ENCODE measurements around the gene MGMT.

Gene MGMT

DNA sequence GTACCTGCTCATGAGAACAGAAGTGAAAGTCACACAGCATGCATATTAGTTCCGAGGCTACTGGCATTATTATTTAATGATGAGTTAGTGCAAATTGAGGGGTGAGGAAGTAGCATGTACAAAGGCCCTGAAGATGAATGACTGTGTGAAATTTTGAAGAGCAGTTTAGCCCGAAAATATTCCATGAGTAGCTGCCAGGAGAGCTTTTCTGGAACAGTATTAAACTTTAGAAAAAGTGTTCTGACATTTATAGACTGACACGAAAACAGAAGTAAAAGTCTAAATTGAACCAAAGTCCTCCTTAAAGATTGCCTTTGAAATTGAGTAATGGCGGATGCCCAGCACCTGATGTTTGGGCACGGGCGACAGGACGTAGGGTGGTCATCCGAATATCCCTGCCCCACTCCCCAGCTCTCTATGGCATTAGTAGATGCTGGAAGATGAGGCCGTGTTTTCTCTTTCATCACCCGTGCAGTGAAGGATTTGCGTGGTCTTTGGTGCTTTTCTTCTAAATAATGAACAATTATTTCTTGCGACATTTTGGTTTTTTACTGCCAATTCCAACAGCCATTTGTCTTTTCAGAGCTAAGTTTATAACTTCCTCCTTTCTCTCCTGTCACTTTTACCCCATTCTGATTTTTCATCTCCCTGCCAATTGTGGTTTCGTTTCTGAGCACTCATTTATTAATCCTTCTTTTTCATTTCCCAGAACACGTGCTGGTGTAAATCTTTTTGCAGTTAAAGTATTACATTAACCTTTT is 192.6 kb downstream of the MGMT start:
- no peak for DNase-seq

DNA sequence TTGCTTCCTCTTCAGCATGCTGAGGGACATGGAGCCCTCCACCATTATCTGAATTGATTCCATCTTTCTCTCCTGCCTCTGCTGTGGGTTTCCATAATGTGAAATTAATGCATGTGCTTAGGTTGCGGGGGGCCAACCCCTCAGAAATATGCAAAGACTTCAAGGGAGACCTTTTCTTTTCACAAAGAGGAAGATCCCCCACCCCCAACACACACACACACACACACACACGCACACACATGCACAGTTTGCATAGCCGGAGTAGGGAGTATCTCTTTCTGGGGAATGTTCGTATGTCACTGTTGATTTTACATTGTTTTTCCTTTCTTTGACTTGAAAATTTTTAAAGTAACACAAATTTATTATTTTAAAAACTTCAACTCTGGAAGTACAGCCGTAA is 193.5 kb downstream of the MGMT start:
- no peak for DNase-seq

DNA sequence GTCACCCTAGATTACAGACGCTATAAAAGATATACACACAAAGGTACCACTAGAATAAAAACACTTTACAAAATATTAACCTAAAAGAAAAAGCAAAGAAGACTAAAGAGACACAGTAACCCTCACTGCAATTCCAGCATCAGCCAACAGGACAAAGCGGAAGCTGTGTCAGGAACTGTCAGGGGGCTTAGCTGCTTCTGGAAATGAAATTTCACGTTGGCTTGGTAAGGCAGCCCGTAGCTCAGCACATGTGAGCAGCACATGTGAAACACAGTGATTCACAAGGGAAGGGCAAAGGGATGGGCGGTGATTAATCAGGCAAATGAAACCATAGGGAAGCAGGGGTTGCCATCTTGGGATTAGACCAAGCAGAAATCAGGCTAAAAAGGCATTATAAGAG is 195.4 kb downstream of the MGMT start:
- no peak for DNase-seq

DNA sequence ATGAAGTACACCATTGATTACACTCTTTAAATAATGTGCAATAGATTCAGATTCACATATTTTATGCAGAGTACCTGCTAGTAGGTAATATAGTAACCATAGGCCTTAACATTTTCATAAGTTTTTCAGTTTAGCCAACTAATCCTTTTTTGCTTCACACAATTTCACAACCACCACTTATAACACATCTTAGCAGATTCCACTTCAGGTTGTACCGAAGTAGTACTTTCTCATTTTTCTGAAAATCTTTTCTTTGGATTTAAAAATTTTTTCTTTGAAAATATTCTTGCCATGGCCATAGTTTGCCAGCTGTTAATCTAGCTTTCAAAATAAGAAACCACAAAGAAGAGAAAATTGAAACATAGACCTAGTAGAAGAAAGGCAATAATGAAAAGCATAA is 203.1 kb downstream of the MGMT start:
- no peak for DNase-seq

DNA sequence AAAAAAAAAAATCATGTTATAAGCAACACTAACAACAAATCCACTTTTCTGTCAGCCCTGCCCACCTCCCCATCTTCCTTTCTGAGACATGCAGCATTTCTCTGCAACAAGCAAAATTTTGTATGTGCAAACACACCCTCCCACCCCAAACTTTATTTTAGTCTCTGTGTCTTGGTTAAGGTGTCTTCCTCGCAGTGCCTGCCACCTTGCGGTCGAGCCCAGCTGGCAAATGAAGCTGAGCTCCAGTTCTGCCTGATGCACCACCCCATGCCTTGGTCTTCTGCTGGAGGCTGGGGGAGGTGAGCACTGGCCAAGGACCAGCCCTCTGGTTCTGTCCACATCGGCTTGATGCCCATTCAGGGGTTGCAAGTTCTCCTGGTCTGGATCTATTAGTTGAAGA is 206.3 kb downstream of the MGMT start:
- no peak for DNase-seq

DNA sequence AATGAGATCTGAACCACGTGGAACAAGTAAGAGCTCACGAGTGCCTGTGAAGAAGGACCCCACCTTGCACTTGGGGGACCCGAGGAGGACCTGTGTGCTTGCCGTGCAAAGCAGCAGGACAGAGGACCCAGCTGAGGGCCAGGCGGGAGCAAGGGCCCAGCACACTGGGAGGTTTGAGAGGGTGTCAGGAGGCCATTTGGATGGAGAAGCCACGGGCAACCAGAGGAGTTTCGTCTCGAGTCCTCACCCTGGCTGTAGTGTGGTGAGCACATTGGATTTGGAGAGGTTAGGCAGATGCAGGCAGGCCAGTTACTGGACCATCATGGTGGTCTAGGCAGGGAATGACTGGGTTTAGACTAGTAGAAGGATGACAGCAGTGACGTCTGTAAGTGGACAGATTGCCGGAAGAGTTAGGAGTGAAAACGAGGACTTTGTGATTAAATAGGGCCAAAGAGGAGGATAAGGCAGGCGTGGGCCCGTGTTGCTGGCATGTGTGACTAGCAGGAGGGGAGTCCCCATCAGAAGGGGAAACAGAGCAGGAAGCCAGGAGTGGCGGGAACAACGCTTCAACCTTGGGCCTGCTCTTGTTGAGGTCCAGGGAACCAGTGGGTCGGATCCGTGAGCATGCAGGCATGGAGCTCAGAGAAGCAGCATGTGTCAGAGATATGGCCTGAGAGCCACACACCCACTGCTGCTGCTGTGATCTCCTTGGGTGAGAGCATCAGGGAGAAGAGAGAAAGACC is 208.2 kb downstream of the MGMT start:
- no peak for DNase-seq

DNA sequence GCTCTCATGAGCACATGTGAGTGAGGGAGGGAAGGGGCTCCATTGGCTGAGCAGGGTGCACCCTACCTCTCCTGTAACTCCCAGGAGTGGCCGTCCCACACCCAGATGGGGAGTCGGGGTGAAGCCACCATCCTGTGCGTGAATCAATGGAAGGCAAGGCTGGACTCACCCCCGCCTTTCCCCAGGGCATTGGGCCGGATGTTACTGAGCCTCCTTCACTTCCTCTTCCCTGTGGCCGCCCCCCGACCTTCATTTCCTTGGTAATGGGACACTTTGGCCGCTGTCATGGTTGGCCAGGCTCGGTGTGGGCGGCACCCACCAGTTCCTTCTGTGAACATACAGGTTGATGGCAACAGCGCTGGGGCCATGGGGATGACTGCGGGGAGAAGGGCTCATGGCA is 209.0 kb downstream of the MGMT start:
- DNase-seq = no peak

DNA sequence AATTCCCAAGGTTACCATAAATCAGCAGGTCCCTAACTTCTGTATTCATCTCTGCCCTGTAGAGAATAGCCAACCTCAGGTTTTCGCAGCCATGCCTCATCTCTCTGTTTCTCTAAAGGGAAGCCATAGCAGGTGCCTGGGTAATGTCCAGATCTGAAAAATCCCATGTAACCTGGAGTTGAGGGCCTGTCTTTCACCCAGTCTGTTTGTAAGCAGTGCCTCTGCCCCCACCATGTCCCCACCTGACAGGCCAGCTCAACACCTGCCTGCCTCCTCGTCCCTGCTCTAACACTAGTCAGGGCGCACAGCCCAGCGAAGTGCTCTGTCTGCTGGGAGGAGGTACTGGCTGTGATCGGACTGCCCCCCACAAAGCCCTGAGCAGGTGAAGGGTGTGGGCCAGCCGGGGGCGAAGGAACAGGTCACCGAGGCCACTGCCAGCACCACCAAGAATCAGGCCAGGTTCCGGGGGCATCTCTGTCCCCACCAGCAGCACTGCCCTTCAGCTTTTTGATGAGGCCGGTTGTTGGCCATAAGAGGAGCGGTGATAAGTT is 210.4 kb downstream of the MGMT start:
- DNase-seq = no peak

DNA sequence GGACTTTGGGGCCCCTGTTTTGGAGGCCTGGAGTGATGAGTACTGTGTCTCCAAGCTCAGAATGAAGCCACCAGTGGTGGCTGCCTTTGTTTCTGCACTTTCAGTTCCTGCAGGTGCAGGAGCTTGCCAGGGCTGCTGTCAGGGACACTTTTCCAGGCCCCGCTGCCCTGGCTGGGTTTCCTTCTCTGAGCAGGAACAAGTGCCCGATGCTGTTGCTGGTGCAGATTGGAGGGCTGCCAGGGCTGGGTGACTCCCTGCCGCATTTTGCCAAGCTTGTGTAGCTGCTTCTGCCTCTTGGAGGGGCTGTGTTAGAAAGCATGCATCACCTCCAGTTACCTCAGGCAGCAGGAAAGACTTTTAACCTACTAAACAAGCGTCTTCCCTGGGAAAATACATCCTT is 211.1 kb downstream of the MGMT start:
- no peak for DNase-seq

DNA sequence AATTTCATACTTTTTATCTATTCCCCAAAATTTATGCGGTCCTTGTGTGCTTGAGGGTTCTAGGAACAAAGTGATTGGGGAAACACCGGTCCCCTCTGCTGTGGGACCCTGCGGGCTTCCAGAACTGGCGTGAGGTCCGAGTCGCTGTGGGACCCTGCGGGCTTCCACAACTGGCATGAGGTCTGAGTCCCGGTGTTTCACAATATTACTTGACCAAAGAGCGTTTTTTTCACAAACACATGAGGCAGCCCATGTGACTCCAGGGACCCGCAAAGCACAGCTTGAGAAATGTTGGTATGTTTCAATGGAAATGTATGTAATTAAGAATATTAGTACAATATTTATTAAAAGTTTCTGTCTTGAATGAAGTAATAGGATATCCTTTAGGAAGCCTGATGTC is 212.2 kb downstream of the MGMT start:
- no peak for DNase-seq

DNA sequence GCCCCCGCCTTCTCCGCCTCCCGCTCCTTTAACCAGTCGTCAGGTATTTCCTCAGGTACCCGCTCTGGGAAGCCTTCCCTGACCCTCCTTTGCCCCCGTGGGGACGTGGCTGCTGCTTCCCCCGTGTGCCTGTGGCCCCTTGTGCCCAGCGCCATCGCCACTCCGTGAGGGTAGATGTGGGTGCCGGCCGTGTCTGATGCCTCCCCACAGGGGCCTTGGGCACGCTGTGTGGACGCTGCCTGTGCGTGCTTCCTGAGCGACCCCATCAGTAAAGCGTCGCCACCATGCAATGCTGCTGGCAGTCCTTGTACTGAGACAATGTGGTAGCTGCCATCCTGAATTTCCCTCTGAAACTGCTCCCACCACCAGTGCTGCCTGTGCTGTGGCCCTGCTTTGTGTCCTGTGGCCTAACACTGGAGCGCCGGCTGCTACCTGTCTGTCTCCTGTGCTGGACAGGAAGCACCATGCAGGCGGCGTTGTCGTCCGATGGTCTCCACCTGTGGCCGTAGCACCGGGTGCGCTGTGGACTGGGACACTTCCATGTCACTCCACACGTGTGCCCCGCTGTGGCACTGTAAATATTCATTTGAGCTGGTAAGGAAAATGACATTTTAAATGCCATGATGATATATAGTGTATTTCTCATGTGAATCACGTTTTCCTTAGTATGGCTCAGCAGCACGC is 213.8 kb downstream of the MGMT start:
- DNase-seq = no peak

DNA sequence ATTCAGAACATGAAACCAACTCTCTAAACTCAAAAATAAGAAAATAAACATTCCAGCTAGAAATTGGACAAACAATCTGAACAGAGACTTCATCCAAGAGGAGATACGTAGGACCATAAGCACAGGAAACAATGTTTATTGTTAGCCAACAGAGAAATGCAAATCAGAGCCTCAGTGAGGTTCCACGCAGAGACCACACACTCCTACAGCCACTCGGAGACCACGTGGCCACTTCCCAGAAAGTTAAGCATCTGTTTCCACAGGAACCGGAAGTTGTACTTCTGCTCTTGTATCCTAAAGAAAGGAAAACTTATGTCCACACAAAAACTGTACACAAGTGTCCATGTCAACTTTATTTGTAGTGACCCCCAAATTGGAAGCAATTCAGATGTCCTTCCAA is 214.8 kb downstream of the MGMT start:
- no peak for DNase-seq

DNA sequence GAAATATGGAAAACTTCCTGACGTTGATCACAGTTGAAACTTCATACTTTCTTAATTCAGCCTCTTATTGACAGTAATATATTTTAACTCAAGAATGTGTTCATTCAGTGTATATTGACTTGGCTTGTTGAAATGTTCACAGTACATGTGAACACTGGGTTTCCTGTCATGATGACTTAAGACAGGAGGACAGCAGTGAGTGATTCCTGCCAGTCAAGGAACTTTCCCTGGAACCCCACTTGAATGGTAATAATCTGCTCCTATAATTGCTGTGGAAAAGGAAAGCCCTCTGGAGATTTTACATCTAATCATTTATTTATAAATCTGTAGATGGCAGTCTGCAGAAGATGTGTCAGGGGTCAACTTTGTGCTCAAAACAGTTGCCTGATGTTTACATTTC is 216.5 kb downstream of the MGMT start:
- no peak for DNase-seq

DNA sequence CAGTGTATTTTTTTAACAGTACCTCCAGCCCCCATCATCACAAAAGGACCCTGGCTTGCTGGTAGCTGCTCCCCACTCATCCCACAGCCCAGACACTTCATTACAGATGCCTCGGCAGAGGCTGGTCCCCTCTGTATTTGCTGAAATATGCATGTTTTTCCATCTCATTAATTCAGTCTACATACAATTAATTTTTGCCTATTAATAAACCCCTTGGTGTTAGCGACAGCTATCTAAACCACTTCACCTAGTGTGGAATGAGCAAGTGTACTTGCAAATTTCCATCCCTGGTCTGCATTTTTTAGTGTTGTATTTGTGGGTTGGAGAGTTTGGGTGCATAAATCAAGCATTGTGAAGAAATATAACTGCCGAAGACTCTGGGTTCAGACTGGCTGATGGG is 216.9 kb downstream of the MGMT start:
- DNase-seq = no peak

DNA sequence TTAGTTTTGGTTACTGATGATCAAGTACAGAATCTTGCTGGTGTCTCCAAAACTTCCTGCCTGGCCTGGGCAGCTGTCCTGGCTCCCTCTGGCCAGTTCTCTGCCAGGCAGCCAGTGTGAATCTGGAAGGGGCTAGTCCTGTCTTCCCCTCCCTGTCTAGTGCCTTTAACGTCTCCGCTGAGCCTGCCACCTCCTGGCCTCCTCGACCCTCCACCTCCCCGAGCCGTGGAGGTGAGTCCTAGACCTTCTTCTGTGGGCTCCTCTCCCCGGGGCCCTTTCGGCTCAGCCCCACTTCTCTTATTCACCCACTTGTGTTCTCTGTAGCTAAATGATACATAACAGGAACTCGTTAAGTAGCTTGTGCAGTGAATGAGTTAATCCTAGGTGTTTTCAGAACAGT is 218.2 kb downstream of the MGMT start:
- no peak for DNase-seq

DNA sequence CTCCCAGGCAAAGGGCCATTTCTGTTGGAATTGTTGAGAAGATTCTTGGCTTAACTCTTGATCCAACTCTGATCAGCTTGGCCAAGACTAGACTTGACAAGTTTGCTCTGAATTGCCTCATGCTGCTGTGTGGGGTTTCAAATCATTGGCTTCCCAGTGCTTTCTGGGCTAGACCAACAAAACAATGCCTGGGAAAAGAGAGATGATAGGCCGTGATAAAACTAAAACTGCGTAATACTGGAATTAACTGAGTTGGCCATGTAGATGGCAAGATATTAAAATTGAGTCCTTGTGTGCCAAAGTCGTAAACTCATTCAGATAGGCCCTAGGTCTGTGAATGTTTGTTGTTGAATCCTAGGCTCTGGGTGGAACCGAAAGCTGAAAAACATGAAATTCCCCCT is 222.6 kb downstream of the MGMT start:
- no peak for DNase-seq

DNA sequence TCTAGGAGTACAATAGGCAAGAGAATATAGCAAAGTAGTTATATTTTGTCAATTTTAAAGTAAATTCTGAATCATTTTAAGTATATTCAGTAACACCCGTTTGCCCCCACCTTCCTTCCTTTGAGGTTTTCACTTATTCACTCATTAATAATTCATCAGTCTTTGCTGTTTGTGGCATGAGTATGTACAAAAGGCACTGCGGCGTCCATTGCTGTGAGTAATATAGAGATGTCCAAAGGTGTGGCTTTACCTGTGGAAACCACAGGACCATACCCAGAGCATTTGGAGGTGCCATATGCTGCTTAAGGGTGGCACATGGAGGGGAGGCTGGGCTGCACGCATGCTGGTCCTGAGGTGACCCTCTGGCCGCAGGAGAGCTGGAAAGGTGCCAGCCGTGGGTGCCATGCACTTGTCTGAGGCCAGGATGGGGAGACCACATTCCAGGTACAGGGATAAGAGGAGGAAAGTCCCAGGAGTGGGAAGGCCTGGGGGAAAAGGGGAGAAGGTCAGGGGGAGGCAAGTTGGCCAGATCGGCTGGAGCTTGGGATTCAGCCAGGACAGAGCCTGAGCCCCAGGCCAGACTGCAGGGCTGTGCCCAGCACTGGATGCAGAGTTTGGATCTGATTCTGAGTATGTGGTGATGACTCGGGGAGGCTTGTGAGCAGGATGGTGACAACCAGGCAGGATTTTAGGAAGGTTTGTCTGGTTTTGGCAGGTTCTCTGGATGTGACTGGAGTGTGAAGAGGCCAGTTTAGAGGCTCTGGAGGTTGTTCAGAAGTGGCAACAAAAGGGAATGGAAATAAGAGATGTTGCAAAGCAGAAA is 223.4 kb downstream of the MGMT start:
- no peak for DNase-seq

DNA sequence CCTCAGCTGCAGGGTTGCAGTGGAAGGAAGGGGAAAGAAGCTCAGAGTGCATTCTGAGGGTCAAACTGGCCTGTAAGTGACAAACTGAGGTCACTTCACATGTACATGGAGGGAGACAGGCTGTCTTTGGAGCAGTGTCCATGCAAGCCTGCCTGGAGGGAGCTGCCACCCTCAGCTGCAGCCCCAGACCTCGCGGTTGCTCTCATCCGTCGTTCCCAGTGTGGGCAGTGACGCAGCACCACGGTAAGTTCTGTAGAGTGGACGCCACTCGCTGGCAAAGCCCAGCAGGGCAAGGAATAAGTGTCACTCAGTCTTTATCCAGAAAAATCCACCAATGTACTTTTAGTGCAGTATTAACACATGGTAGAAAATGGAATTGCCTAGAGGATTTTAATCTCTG is 225.7 kb downstream of the MGMT start:
- no peak for DNase-seq

DNA sequence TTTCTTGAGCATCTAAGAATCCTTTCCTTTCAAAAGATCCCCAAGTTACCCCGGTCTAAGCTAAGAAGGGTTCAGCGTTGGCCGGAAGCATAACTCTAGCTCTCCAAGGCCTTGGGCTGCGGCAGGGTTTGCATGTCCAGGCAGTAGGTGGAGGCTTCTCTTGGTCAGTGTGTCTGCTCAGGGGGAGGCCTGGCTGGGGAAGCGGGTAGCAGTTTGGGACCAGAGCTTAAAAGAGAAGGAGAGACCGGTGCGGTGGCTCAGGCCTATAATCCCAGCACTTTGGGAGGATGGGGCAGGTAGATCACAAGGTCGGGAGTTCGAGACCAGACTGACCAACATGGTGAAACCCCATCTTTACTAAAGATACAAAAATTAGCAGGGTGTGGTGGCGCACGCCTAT is 226.3 kb downstream of the MGMT start:
- DNase-seq = no peak

DNA sequence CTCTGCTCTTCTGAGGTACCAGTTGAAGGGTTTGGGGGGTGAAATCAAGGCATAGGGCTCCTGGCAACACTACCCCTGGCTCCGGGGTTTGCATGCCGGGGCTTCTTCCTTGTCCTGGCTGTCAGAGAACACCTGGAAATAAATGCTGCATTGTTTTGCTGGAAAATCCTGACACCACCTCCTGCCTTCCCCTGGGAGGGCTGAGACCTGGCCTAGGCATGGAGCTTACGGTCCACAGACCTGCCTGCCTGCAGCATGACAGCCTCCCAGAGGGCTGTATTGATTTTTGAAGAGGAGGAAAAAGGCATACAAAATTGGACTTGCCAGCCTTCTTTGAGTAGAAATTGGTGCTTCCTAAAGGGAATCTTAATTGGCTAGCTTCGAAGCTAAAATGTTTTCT is 227.1 kb downstream of the MGMT start:
- no peak for DNase-seq

DNA sequence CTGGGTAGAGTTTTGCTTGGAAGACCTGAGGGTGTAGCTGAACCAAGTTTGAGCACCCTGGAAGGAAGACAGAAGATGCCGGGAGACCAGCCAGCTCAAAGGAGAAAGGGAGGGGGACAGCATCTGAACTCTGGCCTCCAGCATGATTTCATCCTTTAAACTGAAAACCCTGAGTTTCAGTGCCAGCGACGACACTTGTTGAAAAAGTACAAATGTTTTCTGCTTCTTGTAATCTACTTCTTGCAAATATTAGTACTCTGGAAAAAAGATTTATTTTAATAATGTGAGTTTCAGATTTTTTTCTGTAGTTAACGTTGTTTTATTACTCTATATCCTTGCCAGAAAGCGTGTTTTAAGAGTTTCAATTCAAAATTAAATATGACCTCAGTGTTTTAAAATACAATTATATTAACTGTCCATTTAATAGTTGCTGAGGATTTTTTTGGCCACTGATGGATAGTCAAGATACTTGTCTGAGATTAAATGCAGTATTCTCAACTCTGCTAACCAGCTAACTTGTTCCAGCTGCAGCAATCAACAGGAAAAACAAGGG is 227.7 kb downstream of the MGMT start:
- no peak for DNase-seq

DNA sequence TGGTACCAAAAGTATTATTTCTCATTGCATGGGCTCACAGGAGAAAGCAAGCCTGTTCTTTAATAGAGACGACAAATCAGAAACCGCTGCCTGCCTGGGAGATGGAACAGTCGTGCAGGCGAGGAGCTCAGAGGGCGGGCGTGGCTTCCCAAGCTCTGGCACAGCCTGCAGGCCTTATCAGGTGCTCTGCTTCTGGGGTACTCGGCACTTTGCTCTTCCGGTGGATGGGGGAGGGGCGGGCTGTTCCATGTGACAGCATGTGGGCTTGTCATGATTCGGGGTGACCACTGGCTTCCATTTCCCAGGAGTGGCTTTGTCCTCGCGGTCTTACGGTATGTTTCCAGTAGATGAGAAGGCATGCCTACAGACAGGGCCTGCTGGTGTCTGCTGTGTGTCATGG is 228.6 kb downstream of the MGMT start:
- DNase-seq = no peak

DNA sequence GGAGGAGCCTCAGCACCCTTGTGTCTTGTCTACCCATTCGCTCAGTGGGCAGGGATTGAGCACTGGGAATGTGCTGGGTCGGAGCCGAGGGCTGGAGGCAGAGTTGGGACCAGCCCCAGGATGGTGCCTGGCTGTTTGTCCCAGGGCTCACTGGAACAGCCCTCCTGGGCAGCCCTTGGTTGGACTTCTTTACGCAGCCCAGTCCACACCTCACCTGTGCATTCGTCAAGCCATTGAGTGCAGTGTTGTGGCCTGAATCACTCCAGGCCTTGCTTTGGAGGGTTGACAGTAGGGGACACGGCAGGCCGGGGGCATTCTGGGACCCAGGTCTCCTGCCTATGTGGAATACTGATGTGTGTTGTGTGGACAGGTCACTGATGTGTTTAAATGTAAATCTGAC is 229.6 kb downstream of the MGMT start:
- no peak for DNase-seq
